Prostate gland (tissue), 2 donors: ENCODE results near the gene USP47.

Source experiments
- CTCF ChIP-seq, 4 experiments: fragments of 200-600 bp in 2 of 4; fragments of 450-650 bp in 2 of 4; sonication (generic) in 2 of 4; IDR thresholded peaks; 1 replicate in 3 of 4; 2 replicates in 1 of 4; pipeline ENCODE4 v1.5.1; 2016 to 2019; ENCODE audit warnings: antibody characterized with exemption in 4 of 4, mild to moderate bottlenecking in 2 of 4, moderate library complexity in 2 of 4
- POLR2A ChIP-seq: fragments of 450-650 bp; IDR thresholded peaks from one replicate; pipeline ENCODE4 v1.6.1; 2016; ENCODE audit warnings: antibody characterized with exemption, mild to moderate bottlenecking

- TF ChIP-seq CTCF (IDR thresholded peaks at IDR 0.05) (no peak), POLR2A (no peak)
Measured at GRCh38 chr11:11857769-11858168, 16.0 kb downstream of the USP47 start.
